HUES48 (cell line): ENCODE data around the gene MSANTD2.

ENCODE experiments used
- H3K27ac ChIP-seq: one replicate; pipeline ENCODE4 v1.7.0; 2013; ENCODE audit warnings: low read depth, low read length, inconsistent platforms
- H3K27me3 ChIP-seq: 2 replicates; pipeline ENCODE4 v1.6.1; 2013; ENCODE audit warnings: mild to moderate bottlenecking, low read length; ENCODE audit not compliant: control insufficient read depth, insufficient read depth
- H3K36me3 ChIP-seq: 2 replicates; pipeline ENCODE4 v1.6.1; 2013; ENCODE audit warnings: low read length; ENCODE audit not compliant: control insufficient read depth, insufficient read depth
- H3K4me1 ChIP-seq: 2 replicates; pipeline ENCODE4 v1.6.1; 2013; ENCODE audit warnings: mild to moderate bottlenecking, low read length; ENCODE audit not compliant: control insufficient read depth, insufficient read depth
- H3K4me3 ChIP-seq: 2 replicates; pipeline ENCODE4 v1.5.1; 2013; ENCODE audit warnings: mild to moderate bottlenecking, low read depth, low read length
- H3K9ac ChIP-seq: 2 replicates; pipeline ENCODE4 v1.6.1; 2013; ENCODE audit warnings: mild to moderate bottlenecking, low read depth, low read length, moderate library complexity
- H3K9me3 ChIP-seq: 2 replicates; pipeline ENCODE4 v1.6.1; 2013; ENCODE audit warnings: low read length; ENCODE audit not compliant: control insufficient read depth, insufficient read depth

Gene MSANTD2

DNA sequence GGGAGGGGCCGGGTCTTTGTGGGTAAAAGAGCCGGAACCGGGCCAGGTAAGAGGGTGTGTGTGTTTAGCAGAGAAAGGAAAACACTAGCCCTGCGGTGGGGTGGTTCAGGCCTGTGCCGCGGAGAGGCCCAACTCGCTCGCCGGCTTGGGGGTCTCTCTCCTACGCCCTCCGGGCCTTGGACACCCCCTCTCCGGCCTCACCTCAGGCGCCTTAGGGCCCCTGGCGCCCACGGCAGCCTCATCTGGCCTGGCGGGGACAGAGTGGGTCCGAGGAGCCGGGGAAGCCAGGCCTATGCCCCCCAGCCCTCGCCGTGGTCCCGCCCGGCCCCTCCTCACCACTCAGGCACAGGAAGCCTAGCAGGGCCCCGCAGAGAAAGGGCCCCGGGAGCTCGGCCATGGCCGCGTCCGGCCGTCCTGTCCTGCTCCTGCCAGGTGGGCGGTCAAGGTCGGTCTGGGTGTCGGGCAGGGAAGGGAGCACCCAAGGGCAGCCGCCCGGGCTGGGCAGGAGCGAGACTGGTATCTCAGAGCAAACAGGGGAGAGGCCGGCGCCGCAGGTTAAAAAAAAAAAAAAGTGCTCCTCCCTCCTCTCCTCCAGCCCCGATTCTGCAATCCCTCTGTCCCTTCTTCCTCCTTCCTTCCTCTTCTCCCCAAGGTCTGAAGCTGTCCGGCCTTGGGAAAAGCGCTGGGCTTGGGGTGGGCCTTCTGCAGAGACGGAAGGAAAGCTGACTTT lies 48.3 kb downstream of the MSANTD2 start, which contains the start of gene VSIG2:
Gene VSIG2, minus strand, starts transcription at position 515 of the 730 bp plus-strand sequence. Its CDS starts 118 bp downstream, at position 397.
- Histone ChIP-seq H3K4me1 (peaks cover 23% of the 10 kb centered on the region), H3K36me3 (no peaks in the 10 kb centered on the region), H3K4me3 (peak within 1 kb of the TSS; percentile 57), H3K9me3 (no peaks in the 10 kb centered on the region), H3K27ac (no peak within 1 kb of the TSS), H3K27me3 (peaks cover 100% of the 10 kb centered on the region), H3K9ac (no peak within 1 kb of the TSS)

DNA sequence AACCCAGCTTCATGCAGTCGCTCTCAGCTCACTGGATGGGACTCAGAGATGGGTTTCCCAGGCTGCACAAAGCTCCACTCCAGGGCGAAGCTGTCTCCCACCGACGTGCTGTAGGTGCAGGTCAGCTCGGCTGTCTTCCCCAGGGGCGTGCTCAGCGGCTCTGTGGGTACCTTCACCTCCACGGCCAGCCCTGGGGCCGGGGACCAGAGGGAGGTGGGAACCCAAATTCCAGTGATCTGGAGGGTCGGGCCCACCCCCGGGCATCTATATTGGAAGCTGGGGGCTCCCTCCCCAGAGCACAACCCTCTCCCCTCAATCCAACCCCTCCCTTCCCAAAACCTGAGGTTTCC lies 48.8 kb downstream of the MSANTD2 start:
- peaks cover 17% of the 10 kb centered on the region for H3K4me1 ChIP-seq
- peak overlapping the region; percentile 57; the same call in 1 of the 2 replicates for H3K4me3 ChIP-seq
- H3K9me3 ChIP-seq = no peaks in the 10 kb centered on the region
- peaks cover 99% of the 10 kb centered on the region for H3K27me3 ChIP-seq
- H3K27ac ChIP-seq = no peak overlapping the region
- H3K36me3 ChIP-seq = no peaks in the 10 kb centered on the region
- no peak overlapping the region for H3K9ac ChIP-seq

DNA sequence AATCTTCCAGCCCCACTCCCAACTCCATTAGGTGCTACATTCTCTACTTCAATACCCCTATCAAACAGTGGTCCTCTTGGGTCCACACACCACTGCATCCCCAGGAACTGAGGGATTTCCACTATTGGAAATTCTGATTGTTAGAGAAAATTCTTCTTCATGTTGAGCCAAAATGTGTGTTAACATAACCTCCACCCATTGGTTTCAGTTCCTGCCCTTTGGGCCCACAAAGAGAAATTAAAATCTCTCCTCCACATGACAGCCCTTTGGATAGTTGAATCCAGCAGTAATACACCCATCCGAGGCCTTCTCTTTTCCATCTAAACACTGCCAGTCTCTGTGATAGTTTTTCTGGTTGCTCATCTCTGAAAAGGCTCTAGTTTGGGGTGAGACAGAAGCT lies 50.3 kb downstream of the MSANTD2 start:
- Histone ChIP-seq H3K4me3 (no peak overlapping the region), H3K27me3 (peaks cover 99% of the 10 kb centered on the region), H3K36me3 (no peaks in the 10 kb centered on the region), H3K9ac (no peak overlapping the region), H3K9me3 (no peaks in the 10 kb centered on the region), H3K4me1 (peaks cover 20% of the 10 kb centered on the region), H3K27ac (no peak overlapping the region)

DNA sequence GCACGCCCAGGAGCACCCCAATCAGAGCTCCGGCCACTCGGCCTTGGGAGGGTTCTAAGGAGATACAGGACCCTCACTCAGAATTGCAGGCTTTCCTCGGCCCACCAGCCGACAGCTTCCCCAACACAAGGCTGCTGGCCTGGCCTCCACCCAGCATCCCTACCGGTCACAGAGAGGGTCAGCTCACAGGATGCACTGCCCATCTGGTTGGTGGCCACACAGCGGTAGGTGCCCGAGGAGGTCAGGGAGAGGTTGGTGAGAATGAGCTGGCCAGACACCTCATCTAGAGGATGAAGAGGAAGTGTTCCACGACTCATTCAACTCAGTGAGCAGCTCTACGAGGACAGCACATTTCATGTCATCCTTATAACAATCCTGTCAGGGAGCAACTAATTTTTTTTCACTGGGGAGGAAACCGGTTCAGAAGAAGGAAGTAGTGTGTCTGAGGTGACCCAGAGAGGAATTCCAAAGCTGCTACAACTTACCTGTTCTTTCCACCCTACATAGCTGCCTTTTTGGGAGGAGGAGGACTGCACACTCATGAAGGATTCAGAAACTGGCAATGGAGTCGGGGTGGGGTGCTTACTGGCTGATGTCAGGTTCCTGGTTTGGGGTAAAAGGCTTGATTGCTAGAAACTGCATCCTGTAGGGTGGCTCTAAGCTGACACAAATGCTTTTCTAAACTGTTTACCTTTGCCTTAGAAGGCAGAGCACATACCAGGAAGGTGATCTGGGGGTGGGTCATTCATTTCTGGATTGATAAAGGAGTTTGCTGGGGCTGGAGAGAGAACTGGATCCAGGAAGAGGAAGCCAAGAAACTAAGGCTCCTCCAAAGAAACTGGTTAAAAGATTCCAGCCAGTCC lies 51.5 kb downstream of the MSANTD2 start:
- Histone ChIP-seq H3K9ac (no peak overlapping the region), H3K27ac (no peak overlapping the region), H3K4me3 (no peak overlapping the region), H3K36me3 (no peaks in the 10 kb centered on the region), H3K4me1 (peaks cover 24% of the 10 kb centered on the region), H3K27me3 (peaks cover 99% of the 10 kb centered on the region), H3K9me3 (no peaks in the 10 kb centered on the region)

DNA sequence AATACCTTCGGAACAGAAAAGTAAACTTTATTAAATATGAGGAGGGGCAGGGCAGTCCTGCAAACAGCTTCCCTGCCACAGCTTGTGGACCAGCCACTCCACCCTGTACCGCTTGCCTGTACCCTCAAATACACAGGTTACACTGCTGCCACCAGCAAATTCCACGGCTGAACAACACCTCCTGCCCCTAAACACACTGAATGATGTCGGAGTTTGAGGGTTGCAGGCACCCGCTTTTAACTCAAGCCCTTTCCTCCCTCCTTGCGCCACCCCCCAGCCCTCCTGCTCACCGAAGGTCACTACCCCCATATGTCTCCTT lies 52.1 kb downstream of the MSANTD2 start:
- Histone ChIP-seq H3K27me3 (peaks cover 99% of the 10 kb centered on the region), H3K4me3 (no peak overlapping the region), H3K9ac (no peak overlapping the region), H3K27ac (no peak overlapping the region), H3K9me3 (no peaks in the 10 kb centered on the region), H3K36me3 (no peaks in the 10 kb centered on the region), H3K4me1 (peaks cover 24% of the 10 kb centered on the region)

DNA sequence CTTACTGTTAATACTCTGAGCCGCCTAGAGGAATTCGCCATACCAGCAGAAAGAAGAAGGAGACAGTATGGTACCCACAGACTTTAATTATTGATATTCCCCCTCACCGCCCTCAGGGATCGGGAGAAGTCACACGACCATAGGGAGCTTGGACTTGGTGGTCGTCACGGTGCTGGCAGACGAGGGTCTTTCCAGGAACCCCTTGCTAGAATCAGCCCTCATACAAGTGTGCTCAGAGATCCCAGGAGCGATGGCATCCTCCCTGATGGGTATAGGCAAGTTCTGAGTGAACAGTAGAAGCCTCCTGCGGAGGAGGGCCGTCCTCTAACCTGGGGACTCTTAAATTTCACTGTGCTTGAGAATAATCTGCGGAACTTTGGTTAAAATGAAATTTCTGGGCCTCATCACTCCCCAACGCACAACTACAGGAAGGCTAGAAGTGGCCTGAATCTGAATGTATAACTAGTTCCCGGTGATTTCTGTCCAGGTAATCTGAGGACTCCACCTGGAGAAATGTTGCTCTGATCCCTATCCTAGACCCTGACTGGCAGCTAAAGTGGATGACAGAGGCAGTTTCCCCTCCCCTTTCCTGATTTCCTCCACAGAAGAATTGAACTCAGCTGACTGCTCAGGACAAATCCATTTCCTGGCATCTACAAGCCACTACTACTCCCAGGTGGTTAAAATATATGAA lies 52.7 kb downstream of the MSANTD2 start:
- H3K36me3 ChIP-seq = no peaks in the 10 kb centered on the region
- peaks cover 99% of the 10 kb centered on the region for H3K27me3 ChIP-seq
- H3K4me3 ChIP-seq = peak overlapping the region; percentile 87
- no peak overlapping the region for H3K27ac ChIP-seq
- peaks cover 22% of the 10 kb centered on the region for H3K4me1 ChIP-seq
- H3K9ac ChIP-seq = no peak overlapping the region
- no peaks in the 10 kb centered on the region for H3K9me3 ChIP-seq

DNA sequence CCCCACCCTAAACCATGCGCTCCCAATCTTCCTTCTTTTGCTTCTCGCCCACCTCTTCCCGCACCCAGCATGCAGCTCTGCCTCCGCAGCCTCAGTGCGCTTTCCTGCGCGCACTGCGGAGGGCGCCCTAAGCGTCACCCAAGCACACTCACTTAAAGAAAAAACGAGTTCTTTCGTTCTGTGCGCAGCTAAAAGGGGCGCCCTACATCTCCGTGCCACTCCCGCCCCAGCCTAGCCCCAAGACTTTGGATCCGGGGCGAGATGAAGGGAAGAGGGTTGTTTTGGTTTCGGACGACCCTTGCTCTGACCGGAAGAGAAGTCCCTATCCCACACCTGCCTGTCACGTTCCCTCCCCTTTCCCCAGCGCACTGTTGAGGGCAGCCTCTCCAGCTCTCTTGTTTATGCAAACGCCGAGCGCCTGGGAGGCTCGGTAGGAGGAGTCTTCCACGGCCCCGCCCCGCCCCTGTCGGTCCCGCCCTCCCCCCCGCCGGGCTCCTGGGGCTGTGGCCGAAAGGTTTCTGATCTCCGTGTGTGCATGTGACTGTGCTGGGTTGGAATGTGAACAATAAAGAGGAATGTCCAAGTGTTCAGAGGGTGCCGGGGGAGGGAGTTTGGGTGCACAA lies 53.5 kb downstream of the MSANTD2 start:
- peaks cover 20% of the 10 kb centered on the region for H3K4me1 ChIP-seq
- H3K9ac ChIP-seq = no peak overlapping the region
- peak overlapping the region; percentile 58 for H3K27ac ChIP-seq
- peak overlapping the region; percentile 87 for H3K4me3 ChIP-seq
- no peaks in the 10 kb centered on the region for H3K36me3 ChIP-seq
- no peaks in the 10 kb centered on the region for H3K9me3 ChIP-seq
- peaks cover 99% of the 10 kb centered on the region for H3K27me3 ChIP-seq

DNA sequence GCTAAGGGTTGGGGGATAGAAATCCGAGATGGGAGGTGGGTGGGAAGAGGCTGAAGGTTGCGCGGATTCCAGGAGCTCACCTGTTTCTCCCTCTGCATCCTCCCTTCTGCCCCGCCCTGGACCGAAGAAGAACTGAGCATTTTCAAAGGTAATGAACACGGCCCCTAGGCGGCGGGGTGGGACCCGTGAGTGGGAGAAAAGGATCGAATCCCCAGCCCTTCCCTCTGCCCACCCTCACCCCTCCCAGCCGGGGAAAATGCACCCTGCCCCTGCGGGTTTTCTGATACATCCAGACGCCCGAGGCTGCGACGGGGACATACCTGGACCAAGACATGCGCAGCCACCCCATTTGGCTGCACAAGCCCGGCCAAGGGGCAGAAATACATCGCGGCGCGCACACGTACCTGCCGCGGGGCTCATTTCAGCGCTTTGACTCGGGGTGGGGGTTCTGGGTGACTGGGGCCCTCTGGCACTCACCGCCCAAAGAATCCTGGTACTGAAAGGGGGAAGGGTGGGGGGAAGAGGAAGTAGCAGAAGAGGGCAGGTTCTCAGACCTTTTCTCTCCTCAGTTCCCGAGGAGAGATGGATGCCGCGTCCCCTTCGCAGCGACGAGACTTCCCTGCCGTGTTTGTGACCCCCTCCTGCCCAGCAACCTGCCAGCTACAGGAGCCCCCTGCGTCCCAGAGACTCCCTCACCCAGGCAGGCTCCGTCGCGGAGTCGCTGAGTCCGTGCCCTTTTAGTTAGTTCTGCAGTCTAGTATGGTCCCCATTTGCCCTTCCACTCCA lies 54.2 kb downstream of the MSANTD2 start:
- Histone ChIP-seq H3K4me3 (peak overlapping the region; percentile 87), H3K36me3 (no peaks in the 10 kb centered on the region), H3K9ac (no peak overlapping the region), H3K27me3 (peaks cover 99% of the 10 kb centered on the region), H3K27ac (no peak overlapping the region), H3K4me1 (peaks cover 16% of the 10 kb centered on the region), H3K9me3 (no peaks in the 10 kb centered on the region)

DNA sequence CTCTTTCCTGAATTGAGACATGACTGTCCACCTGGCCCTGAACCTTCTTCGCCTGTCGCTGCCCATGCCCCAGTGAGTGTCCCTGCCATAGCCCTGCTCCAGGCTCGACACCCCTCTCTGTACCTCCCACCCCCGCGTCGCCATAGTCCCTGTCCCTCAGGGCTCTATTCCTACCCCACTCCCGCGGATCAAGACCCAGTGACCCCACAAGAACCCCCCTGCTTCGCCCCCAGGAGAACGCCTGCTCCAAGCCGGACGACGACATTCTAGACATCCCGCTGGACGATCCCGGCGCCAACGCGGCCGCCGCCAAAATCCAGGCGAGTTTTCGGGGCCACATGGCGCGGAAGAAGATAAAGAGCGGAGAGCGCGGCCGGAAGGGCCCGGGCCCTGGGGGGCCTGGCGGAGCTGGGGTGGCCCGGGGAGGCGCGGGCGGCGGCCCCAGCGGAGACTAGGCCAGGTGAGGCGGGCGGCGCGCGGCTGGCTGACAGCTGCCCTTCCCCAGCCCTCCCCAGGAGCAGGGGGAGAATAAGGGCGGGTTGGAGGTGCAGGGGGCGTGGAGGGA lies 54.9 kb downstream of the MSANTD2 start:
- no peak overlapping the region for H3K27ac ChIP-seq
- H3K9ac ChIP-seq = no peak overlapping the region
- H3K9me3 ChIP-seq = no peaks in the 10 kb centered on the region
- H3K4me3 ChIP-seq = peak overlapping the region; percentile 87
- peaks cover 99% of the 10 kb centered on the region for H3K27me3 ChIP-seq
- H3K36me3 ChIP-seq = no peaks in the 10 kb centered on the region
- H3K4me1 ChIP-seq = peaks cover 16% of the 10 kb centered on the region

DNA sequence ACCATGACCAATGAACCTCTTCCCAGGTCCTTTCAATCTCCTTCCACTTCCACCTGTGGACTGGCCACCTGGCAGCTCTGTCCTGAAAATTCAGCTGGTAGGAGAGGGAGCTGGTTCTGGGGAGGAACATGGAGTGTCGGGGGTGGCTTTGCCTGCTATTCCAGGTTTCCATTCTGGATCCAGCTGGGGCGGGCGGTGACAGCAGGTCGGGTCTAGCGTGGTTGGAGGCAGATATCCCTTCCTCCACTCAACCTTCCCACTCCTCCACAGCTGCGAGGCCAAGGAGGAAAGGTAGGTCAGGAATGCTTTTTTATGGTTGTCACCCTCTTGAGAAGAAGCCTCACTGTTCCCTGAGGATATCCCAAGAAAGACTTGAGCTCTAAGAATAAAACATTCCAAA lies 57.2 kb downstream of the MSANTD2 start:
- H3K4me3 ChIP-seq = no peak overlapping the region
- no peak overlapping the region for H3K27ac ChIP-seq
- H3K36me3 ChIP-seq = no peaks in the 10 kb centered on the region
- H3K9ac ChIP-seq = no peak overlapping the region
- no peaks in the 10 kb centered on the region for H3K9me3 ChIP-seq
- H3K4me1 ChIP-seq = peaks cover 16% of the 10 kb centered on the region
- H3K27me3 ChIP-seq = peaks cover 96% of the 10 kb centered on the region
